ENCODE data around the gene PDE6B. TPM values are rescaled to one million over a fixed set of nuclear protein-coding genes. Genes with fewer than 3 reads are reported as not detected.
A peak's percentile ranks its signal among the peaks of the same experiment; 100 is the strongest.

Gene PDE6B
- polyA plus RNA-seq, 1 donor from 2014 or later, result 3.2 TPM

- Histone ChIP-seq H3K9ac (ENCODE audit: low read length) (peak overlapping the region; percentile 78), H3K27me3 (ENCODE audit: insufficient read depth, low read depth, low read length) (peaks cover 40% of the 10 kb centered on the region), H3K79me2 (replicated peaks; ENCODE audit: insufficient read depth, low read length) (no peaks in the 10 kb centered on the region), H3K4me2 (ENCODE audit: low read length) (peak overlapping the region; percentile 83), H3K9me3 (ENCODE audit: low read length) (peaks cover 15% of the 10 kb centered on the region), H3K36me3 (ENCODE audit: insufficient read depth, low read length) (peaks cover 2% of the 10 kb centered on the region), H3K4me3 (ENCODE audit: low read length) (peak overlapping the region; percentile 89), H2AFZ (ENCODE audit: low read depth, low read length) (peak overlapping the region; percentile 41), H3K9me2 (ENCODE audit: insufficient read depth, low read length) (no peaks in the 10 kb centered on the region), H3K27ac (ENCODE audit: low read length) (peak overlapping the region; percentile 87), H3F3A (ENCODE audit: insufficient read depth, low read length, poor library complexity, severe bottlenecking) (peaks cover 2% of the 10 kb centered on the region), H4K20me1 (ENCODE audit: insufficient read depth) (no peaks in the 10 kb centered on the region)
- TF ChIP-seq TAF1 (IDR thresholded peaks at IDR 0.05; ENCODE audit: low read depth), result no peak
- TF ChIP-seq POLR2AphosphoS5 (IDR thresholded peaks at IDR 0.05), result peak; percentile 71
- TF ChIP-seq EZH2 (IDR thresholded peaks at IDR 0.05; ENCODE audit: borderline replicate concordance, insufficient read depth, low read length, poor library complexity, severe bottlenecking), result no peak
- peak; percentile 76 for TF ChIP-seq MXI1 (conservative IDR thresholded peaks at IDR 0.05; ENCODE audit: poor library complexity, severe bottlenecking)
- TF ChIP-seq EP300 (conservative IDR thresholded peaks at IDR 0.05; ENCODE audit: poor library complexity, severe bottlenecking), result peak; percentile 15
- TF ChIP-seq SMC3 (conservative IDR thresholded peaks at IDR 0.05; ENCODE audit: poor library complexity), result peak; percentile 26
- peak; percentile 58 for TF ChIP-seq REST (IDR thresholded peaks at IDR 0.05; ENCODE audit: borderline replicate concordance)
- peak; percentile 33 for TF ChIP-seq RAD21 (conservative IDR thresholded peaks at IDR 0.05)
- TF ChIP-seq CTCF (IDR thresholded peaks at IDR 0.05; ENCODE audit: poor library complexity, severe bottlenecking), result no peak
Measured at GRCh38 chr4:576991-577498, 48.3 kb upstream of the PDE6B start.

GRCh38 chr4:577499-578450 lies 47.6 kb upstream of the PDE6B start:
- peaks cover 2% of the 10 kb centered on the region for H3F3A ChIP-seq (ENCODE audit: insufficient read depth, low read length, poor library complexity, severe bottlenecking)
- peaks cover 33% of the 10 kb centered on the region for H3K27me3 ChIP-seq (ENCODE audit: insufficient read depth, low read depth, low read length)
- H3K36me3 ChIP-seq (ENCODE audit: insufficient read depth, low read length), result no peaks in the 10 kb centered on the region
- no peaks in the 10 kb centered on the region for H4K20me1 ChIP-seq (ENCODE audit: insufficient read depth)
- peak overlapping the region; percentile 89 for H3K4me3 ChIP-seq (ENCODE audit: low read length)
- peak overlapping the region; percentile 83 for H3K4me2 ChIP-seq (ENCODE audit: low read length)
- H3K27ac ChIP-seq (ENCODE audit: low read length), result peak overlapping the region; percentile 87
- peak; percentile 27 for TF ChIP-seq SMC3 (conservative IDR thresholded peaks at IDR 0.05; ENCODE audit: poor library complexity)
- no peak for TF ChIP-seq CTCF (IDR thresholded peaks at IDR 0.05; ENCODE audit: poor library complexity, severe bottlenecking)
- TF ChIP-seq TAF1 (IDR thresholded peaks at IDR 0.05; ENCODE audit: low read depth), result peak; percentile 23
- no peak for TF ChIP-seq POLR2AphosphoS5 (IDR thresholded peaks at IDR 0.05)
- no peak for TF ChIP-seq RAD21 (conservative IDR thresholded peaks at IDR 0.05)
- peak; percentile 74 for TF ChIP-seq MXI1 (conservative IDR thresholded peaks at IDR 0.05; ENCODE audit: poor library complexity, severe bottlenecking)
- H3K9me2 ChIP-seq (ENCODE audit: insufficient read depth, low read length), result no peaks in the 10 kb centered on the region
- peak overlapping the region; percentile 41 for H2AFZ ChIP-seq (ENCODE audit: low read depth, low read length)
- peak overlapping the region; percentile 78 for H3K9ac ChIP-seq (ENCODE audit: low read length)
- no peaks in the 10 kb centered on the region for H3K79me2 ChIP-seq (replicated peaks; ENCODE audit: insufficient read depth, low read length)
- peaks cover 9% of the 10 kb centered on the region for H3K9me3 ChIP-seq (ENCODE audit: low read length)
